B cell (primary cell): ENCODE measurements around the gene PRAMEF12. TPM values are rescaled to one million over a fixed set of nuclear protein-coding genes. Genes with fewer than 3 reads are reported as not detected.

ENCODE experiments used
- ATAC-seq: fragments of 200-7000 bp; cut with Tn5 transposase; one replicate; pipeline ENCODE4 v1.10.0; 2021; ENCODE audit warnings: low read depth, mild to moderate bottlenecking, moderate number of reproducible peaks, moderate library complexity
- CTCF ChIA-PET: fragments of 350-600 bp; sonication (Branson Sonifier 250); formaldehyde crosslinking; loops from one replicate; lab custom pipeline; 2021; ENCODE audit warnings: antibody characterized with exemption, inconsistent platforms; lab: Charles Lee
- POLR2A ChIA-PET: fragments of 350-600 bp; sonication (Branson Sonifier 250); formaldehyde crosslinking; loops from one replicate; lab custom pipeline; 2021; ENCODE audit warnings: antibody characterized with exemption; lab: Charles Lee
- DNase-seq: peaks from one replicate; pipeline ENCODE4 v3.0.0; 2013
- H2AFZ ChIP-seq: 2 replicates; pipeline ENCODE4 v1.6.1; 2012; ENCODE audit warnings: mild to moderate bottlenecking, low read depth, low read length; ENCODE audit not compliant: insufficient read depth, poor library complexity, severe bottlenecking
- H3K27ac ChIP-seq, 2 donors: 1 replicate in 1 of 2; 2 replicates in 1 of 2; pipeline ENCODE4 v1.5.1; 2012 to 2013; ENCODE audit warnings: low read length in 2 of 2, mild to moderate bottlenecking in 2 of 2, moderate library complexity in 1 of 2
- H3K27me3 ChIP-seq, 4 experiments: fragments of 200-600 bp in 1 of 4; sonication (generic) in 1 of 4; replicated peaks in 1 of 4; 1 replicate in 2 of 4; 2 replicates in 2 of 4; pipeline versions ENCODE4 v1.6.1 to v1.7.0; 2013 to 2016; ENCODE audit warnings: low read length in 3 of 4, mild to moderate bottlenecking in 2 of 4, mixed read lengths in 1 of 4, moderate library complexity in 1 of 4; ENCODE audit not compliant: insufficient read depth in 4 of 4, control insufficient read depth in 3 of 4; ENCODE audit errors: control extremely low read depth in 1 of 4
- H3K36me3 ChIP-seq, 2 experiments: replicated peaks in 1 of 2; 1 replicate in 1 of 2; 2 replicates in 1 of 2; pipeline versions ENCODE4 v1.6.1 to v1.7.1; 2013; ENCODE audit warnings: low read length in 1 of 2; ENCODE audit not compliant: insufficient read depth in 2 of 2, control insufficient read depth in 1 of 2; ENCODE audit errors: control extremely low read depth in 1 of 2, extremely low read depth in 1 of 2
- H3K4me1 ChIP-seq, 2 donors: fragments of 200-600 bp in 1 of 2; sonication (generic) in 1 of 2; 1 replicate in 1 of 2; 2 replicates in 1 of 2; pipeline versions ENCODE4 v1.5.1 to v1.6.1; 2013 to 2017; ENCODE audit warnings: low read length in 2 of 2; ENCODE audit not compliant: control insufficient read depth in 2 of 2, insufficient read depth in 2 of 2
- H3K4me2 ChIP-seq: replicated peaks from 2 replicates; pipeline ENCODE3; 2012; ENCODE audit warnings: mild to moderate bottlenecking, low read depth, low read length; ENCODE audit not compliant: poor library complexity, severe bottlenecking
- H3K4me3 ChIP-seq, 5 experiments: fragments of 200-600 bp in 1 of 5; sonication (generic) in 1 of 5; 1 replicate in 3 of 5; 2 replicates in 2 of 5; pipeline versions ENCODE4 v1.5.1 to v1.7.0; 2011 to 2016; ENCODE audit warnings: low read length in 4 of 5, mild to moderate bottlenecking in 4 of 5, low read depth in 2 of 5, control low read depth in 1 of 5, moderate library complexity in 1 of 5; ENCODE audit not compliant: insufficient read depth in 1 of 5; ENCODE audit errors: control extremely low read depth in 1 of 5, extremely low read depth in 1 of 5
- H3K79me2 ChIP-seq: fragments of 200-600 bp; sonication (generic); one replicate; pipeline ENCODE4 v1.6.0; 2016; ENCODE audit warnings: low read length; ENCODE audit not compliant: control insufficient read depth, insufficient read depth
- H3K9ac ChIP-seq: fragments of 200-600 bp; sonication (generic); 2 replicates; pipeline ENCODE4 v1.6.1; 2017; ENCODE audit warnings: mild to moderate bottlenecking, low read length, moderate library complexity
- H3K9me3 ChIP-seq, 3 donors: one replicate each; pipeline versions ENCODE4 v1.6.1 to v1.7.1; 2013; ENCODE audit warnings: low read length in 2 of 3; ENCODE audit not compliant: control insufficient read depth in 2 of 3, insufficient read depth in 1 of 3; ENCODE audit errors: control extremely low read depth in 1 of 3
- H4K20me1 ChIP-seq: 2 replicates; pipeline ENCODE4 v1.6.0; 2012; ENCODE audit warnings: mild to moderate bottlenecking, low read length; ENCODE audit not compliant: insufficient read depth, control insufficient read depth, poor library complexity, severe bottlenecking
- H3K27ac Mint-ChIP-seq: one replicate; pipeline ENCODE4 v1.8.0; 2021; ENCODE audit warnings: mixed read lengths
- H3K27me3 Mint-ChIP-seq: one replicate; pipeline ENCODE4 v1.8.0; 2021; ENCODE audit warnings: mixed read lengths
- H3K4me1 Mint-ChIP-seq: one replicate; pipeline ENCODE4 v1.8.0; 2021; ENCODE audit warnings: mixed read lengths
- H3K4me3 Mint-ChIP-seq: one replicate; pipeline ENCODE4 v1.8.0; 2021; ENCODE audit warnings: mixed read lengths
- H3K9me3 Mint-ChIP-seq: one replicate; pipeline ENCODE4 v1.8.0; 2022; ENCODE audit warnings: mixed read lengths; ENCODE audit not compliant: insufficient read depth
- CTCF ChIP-seq: fragments of 200-600 bp; IDR thresholded peaks from one replicate; pipeline ENCODE4 v1.8.0; 2022; ENCODE audit warnings: antibody characterized with exemption, mild to moderate bottlenecking
- EZH2 ChIP-seq: IDR thresholded peaks from 2 replicates; pipeline ENCODE4 v1.6.1; 2012; ENCODE audit warnings: borderline replicate concordance, low read depth, mild to moderate bottlenecking, moderate library complexity, low read length; ENCODE audit not compliant: insufficient read depth, poor library complexity, severe bottlenecking
- WGBS: methylation state at CpG from one replicate; pipeline ENCODE4 v1.1.5; 2013; ENCODE audit warnings: missing lambda C conversion rate; ENCODE audit not compliant: insufficient coverage; 5-methylcytosine and 5-hydroxymethylcytosine counted together
- intact Hi-C: fragments of 100-400 bp; cut with micrococcal nuclease; formaldehyde crosslinking; loops from one replicate; pipeline ENCODE4 v1.10.0; 2022
- polyA plus RNA-seq: library from polyadenylated mRNA; depleted of rRNA; stranded (reverse); fragments of >200 nt; gene quantifications from 2 replicates; pipeline ENCODE4 v1.2.3, GENCODE V29; 2012
- total RNA-seq, 2 donors: library from RNA; stranded (reverse); fragments of 120-200 nt in 1 of 2; gene quantifications; 1 replicate in 1 of 2; 2 replicates in 1 of 2; pipeline versions ENCODE4 v1.2.3 to v1.2.4, GENCODE V29; 2013 to 2022

PRAMEF12 gene
- total and polyA plus RNA-seq, 2 donors (not counting 1 experiment from before 2014, with no cell fraction given) = not detected

- Mint-ChIP-seq H3K27me3 (peaks cover 20% of the 10 kb centered on the region), H3K27ac (no peak overlapping the region), H3K4me3 (no peak overlapping the region), H3K9me3 (no peaks in the 10 kb centered on the region), H3K4me1 (no peaks in the 10 kb centered on the region)
- no peak for DNase-seq
- H3K79me2 ChIP-seq = no peaks in the 10 kb centered on the region
- H3K27me3 ChIP-seq = peaks cover 0 to 12% (median 0%) of the 10 kb centered on the region in 4 experiments
- no peak overlapping the region for H3K27ac ChIP-seq
- H3K36me3 ChIP-seq = no peaks in the 10 kb centered on the region
- no peaks in the 10 kb centered on the region for H3K9me3 ChIP-seq
- WGBS = 74% methylated on average over 5 of the region's 8 CpGs
- H2AFZ ChIP-seq = no peak overlapping the region
- no peak overlapping the region for H3K9ac ChIP-seq
- no peaks in the 10 kb centered on the region for H3K4me1 ChIP-seq
- no peak for ATAC-seq
- ChIA-PET CTCF (no interaction called here), POLR2A (no interaction called here)
- H4K20me1 ChIP-seq = no peaks in the 10 kb centered on the region
- no peak overlapping the region for H3K4me3 ChIP-seq
- intact Hi-C loops = no loop called here
- TF ChIP-seq CTCF (no peak), EZH2 (no peak)
- H3K4me2 ChIP-seq = no peak overlapping the region
Observed at GRCh38 chr1:12775443-12775842, 1.9 kb downstream of the PRAMEF12 start.

- no peaks in the 10 kb centered on the region for H3K4me1 Mint-ChIP-seq
- no peak overlapping the region for H3K27ac Mint-ChIP-seq
- Histone ChIP-seq H3K4me3 (no peak overlapping the region), H2AFZ (no peak overlapping the region), H3K27me3 (peaks cover 0 to 5% (median 0%) of the 10 kb centered on the region in 4 experiments), H3K4me1 (no peaks in the 10 kb centered on the region), H3K4me2 (no peak overlapping the region), H3K9me3 (no peaks in the 10 kb centered on the region), H3K9ac (no peak overlapping the region), H4K20me1 (no peaks in the 10 kb centered on the region), H3K36me3 (no peaks in the 10 kb centered on the region), H3K27ac (no peak overlapping the region), H3K79me2 (no peaks in the 10 kb centered on the region)
- DNase-seq (no peak), ATAC-seq (no peak)
- no peaks in the 10 kb centered on the region for H3K9me3 Mint-ChIP-seq
- POLR2A ChIA-PET = no interaction called here
- no peak overlapping the region for H3K4me3 Mint-ChIP-seq
- peaks cover 18% of the 10 kb centered on the region for H3K27me3 Mint-ChIP-seq
- WGBS = 92% methylated on average over 15 of the region's 15 CpGs
- intact Hi-C loops = no loop called here
- TF ChIP-seq CTCF (no peak), EZH2 (no peak)
- CTCF ChIA-PET = no interaction called here
Observed at GRCh38 chr1:12776801-12777557, 3.4 kb downstream of the PRAMEF12 start.
